ENCODE data around the gene LCN12. TPM values are rescaled to one million over a fixed set of nuclear protein-coding genes. Genes with fewer than 3 reads are reported as not detected.
A peak's percentile ranks its signal among the peaks of the same experiment; 100 is the strongest.

Gene LCN12
- total RNA-seq, 1 donor from 2014 or later: 16.2 TPM

GRCh38 chr9:136935651-136936050 is 16.4 kb upstream of the LCN12 start:
- no peak for DNase-seq (ENCODE audit: low spot score, unreplicated experiment)
- Mint-ChIP-seq H3K4me1 (ENCODE audit: low read depth) (no peaks in the 10 kb centered on the region), H3K27ac (no peak overlapping the region), H3K4me3 (ENCODE audit: low read depth) (no peak overlapping the region), H3K27me3 (no peaks in the 10 kb centered on the region), H3K9me3 (ENCODE audit: low read depth) (no peaks in the 10 kb centered on the region), H3K36me3 (ENCODE audit: insufficient read depth) (peaks cover 9% of the 10 kb centered on the region)
- TF ChIP-seq, protein P1, sequence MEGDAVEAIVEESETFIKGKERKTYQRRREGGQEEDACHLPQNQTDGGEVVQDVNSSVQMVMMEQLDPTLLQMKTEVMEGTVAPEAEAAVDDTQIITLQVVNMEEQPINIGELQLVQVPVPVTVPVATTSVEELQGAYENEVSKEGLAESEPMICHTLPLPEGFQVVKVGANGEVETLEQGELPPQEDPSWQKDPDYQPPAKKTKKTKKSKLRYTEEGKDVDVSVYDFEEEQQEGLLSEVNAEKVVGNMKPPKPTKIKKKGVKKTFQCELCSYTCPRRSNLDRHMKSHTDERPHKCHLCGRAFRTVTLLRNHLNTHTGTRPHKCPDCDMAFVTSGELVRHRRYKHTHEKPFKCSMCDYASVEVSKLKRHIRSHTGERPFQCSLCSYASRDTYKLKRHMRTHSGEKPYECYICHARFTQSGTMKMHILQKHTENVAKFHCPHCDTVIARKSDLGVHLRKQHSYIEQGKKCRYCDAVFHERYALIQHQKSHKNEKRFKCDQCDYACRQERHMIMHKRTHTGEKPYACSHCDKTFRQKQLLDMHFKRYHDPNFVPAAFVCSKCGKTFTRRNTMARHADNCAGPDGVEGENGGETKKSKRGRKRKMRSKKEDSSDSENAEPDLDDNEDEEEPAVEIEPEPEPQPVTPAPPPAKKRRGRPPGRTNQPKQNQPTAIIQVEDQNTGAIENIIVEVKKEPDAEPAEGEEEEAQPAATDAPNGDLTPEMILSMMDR (IDR thresholded peaks at IDR 0.05; ENCODE audit: unreplicated experiment): no peak

GRCh38 chr9:136936645-136937170 is 15.4 kb upstream of the LCN12 start:
- H3K27me3 Mint-ChIP-seq: no peaks in the 10 kb centered on the region
- no peak for DNase-seq (ENCODE audit: low spot score, unreplicated experiment)
- TF ChIP-seq, protein P1 (IDR thresholded peaks at IDR 0.05; ENCODE audit: unreplicated experiment): no peak
- no peak overlapping the region for H3K27ac Mint-ChIP-seq
- no peaks in the 10 kb centered on the region for H3K4me1 Mint-ChIP-seq (ENCODE audit: low read depth)
- H3K36me3 Mint-ChIP-seq (ENCODE audit: insufficient read depth): peaks cover 8% of the 10 kb centered on the region
- no peak overlapping the region for H3K4me3 Mint-ChIP-seq (ENCODE audit: low read depth)
- H3K9me3 Mint-ChIP-seq (ENCODE audit: low read depth): no peaks in the 10 kb centered on the region

DNA sequence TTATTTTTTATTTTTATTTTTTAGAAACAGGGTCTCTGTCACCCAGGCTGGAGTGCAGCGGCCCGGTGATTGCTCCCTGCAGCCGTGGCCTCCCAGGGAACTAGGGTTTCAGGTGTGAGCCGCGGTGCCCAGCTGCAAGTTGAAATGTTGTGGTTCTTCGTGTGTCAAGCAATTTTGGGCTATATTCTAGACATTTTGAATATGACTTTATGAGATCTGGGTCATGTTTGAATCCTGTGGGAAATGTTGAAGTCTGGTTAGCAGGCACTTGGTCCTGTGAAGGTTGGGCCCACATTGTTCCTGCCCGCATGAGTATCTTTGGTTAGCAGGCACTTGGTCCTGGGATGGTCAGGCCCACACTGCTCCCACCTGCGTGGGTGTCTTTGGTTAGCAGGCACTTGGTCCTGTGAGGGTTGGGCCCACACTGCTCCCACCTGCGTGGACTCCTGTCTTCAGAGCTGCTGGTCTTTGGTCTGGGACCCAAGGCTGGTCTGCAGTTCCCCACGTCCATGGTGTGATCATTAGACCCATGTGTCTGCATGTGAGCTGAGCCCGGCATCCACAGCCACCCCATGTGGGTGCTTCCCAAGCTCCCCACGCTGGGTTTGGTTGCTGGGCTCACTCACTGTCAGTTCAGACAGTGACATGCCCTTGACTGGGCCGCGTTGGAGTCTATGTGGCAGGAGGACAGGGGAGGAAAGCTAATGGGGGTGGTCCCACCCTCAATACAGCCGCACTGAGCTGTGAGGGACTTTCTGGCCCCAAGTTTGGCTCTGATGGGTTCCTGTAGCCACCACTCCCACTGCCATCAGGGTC is 14.7 kb upstream of the LCN12 start:
- no peak overlapping the region for H3K4me3 Mint-ChIP-seq (ENCODE audit: low read depth)
- H3K9me3 Mint-ChIP-seq (ENCODE audit: low read depth): no peaks in the 10 kb centered on the region
- no peak overlapping the region for H3K27ac Mint-ChIP-seq
- no peak for DNase-seq (ENCODE audit: low spot score, unreplicated experiment)
- H3K27me3 Mint-ChIP-seq: no peaks in the 10 kb centered on the region
- TF ChIP-seq, protein P1 (IDR thresholded peaks at IDR 0.05; ENCODE audit: unreplicated experiment): no peak
- no peaks in the 10 kb centered on the region for H3K4me1 Mint-ChIP-seq (ENCODE audit: low read depth)
- H3K36me3 Mint-ChIP-seq (ENCODE audit: insufficient read depth): peaks cover 4% of the 10 kb centered on the region

- peak overlapping the region; percentile 22 for H3K27ac Mint-ChIP-seq
- H3K36me3 Mint-ChIP-seq (ENCODE audit: insufficient read depth): peaks cover 2% of the 10 kb centered on the region
- H3K27me3 Mint-ChIP-seq: no peaks in the 10 kb centered on the region
- no peak overlapping the region for H3K4me3 Mint-ChIP-seq (ENCODE audit: low read depth)
- DNase-seq (ENCODE audit: low spot score, unreplicated experiment): no peak
- H3K9me3 Mint-ChIP-seq (ENCODE audit: low read depth): no peaks in the 10 kb centered on the region
- TF ChIP-seq, protein P1 (IDR thresholded peaks at IDR 0.05; ENCODE audit: unreplicated experiment): no peak
- no peaks in the 10 kb centered on the region for H3K4me1 Mint-ChIP-seq (ENCODE audit: low read depth)
These were observed 12.6 kb upstream of the LCN12 start for GRCh38 chr9:136939431-136939995.

- no peak for DNase-seq (ENCODE audit: low spot score, unreplicated experiment)
- Mint-ChIP-seq H3K4me3 (ENCODE audit: low read depth) (no peak overlapping the region), H3K27ac (no peak overlapping the region), H3K4me1 (ENCODE audit: low read depth) (no peaks in the 10 kb centered on the region), H3K36me3 (ENCODE audit: insufficient read depth) (peaks cover 2% of the 10 kb centered on the region), H3K27me3 (no peaks in the 10 kb centered on the region), H3K9me3 (ENCODE audit: low read depth) (no peaks in the 10 kb centered on the region)
- TF ChIP-seq, protein P1 (IDR thresholded peaks at IDR 0.05; ENCODE audit: unreplicated experiment): no peak
These were observed 12.0 kb upstream of the LCN12 start for GRCh38 chr9:136939996-136940525.

All from progenitor cell of endocrine pancreas (in vitro differentiated cells).